SH-SY5Y (cell line): ENCODE measurements around the gene ZNF155.

Source experiments
- GATA2 ChIP-seq: IDR thresholded peaks from 2 replicates; pipeline ENCODE4 v1.6.1; 2011; ENCODE audit warnings: mild to moderate bottlenecking, low read depth, low read length
- GATA3 ChIP-seq: IDR thresholded peaks from 2 replicates; pipeline ENCODE4 v1.6.1; 2011; ENCODE audit warnings: low read depth, mild to moderate bottlenecking, low read length, moderate library complexity

- TF ChIP-seq GATA2 (no peak), GATA3 (no peak)
Measured at GRCh38 chr19:43934985-43935708, 48.8 kb upstream of the ZNF155 start, which contains the start of gene ZNF45.
